Cardiac muscle cell (in vitro differentiated cells and primary cell): ENCODE results near the gene LRRC45. TPM values are rescaled to one million over a fixed set of nuclear protein-coding genes. Genes with fewer than 3 reads are reported as not detected.

Experiments used
- DNase-seq, 2 donors: peaks; one replicate each; pipeline versions ENCODE4 v3.0.0 to v3.0.0-alpha.2; 2010 to 2017; ENCODE audit warnings: low read depth in 1 of 2, low spot score in 1 of 2
- H3K27ac ChIP-seq: fragments of 200-600 bp; sonication (generic); 2 replicates; pipeline ENCODE4 v1.5.1; 2016
- H3K27me3 ChIP-seq: fragments of 200-600 bp; sonication (generic); 2 replicates; pipeline ENCODE4 v1.6.0; 2016; ENCODE audit warnings: control low read depth
- H3K36me3 ChIP-seq: fragments of 200-600 bp; sonication (generic); 2 replicates; pipeline ENCODE4 v1.5.1; 2016; ENCODE audit warnings: control low read depth
- H3K4me1 ChIP-seq: fragments of 200-600 bp; sonication (generic); 2 replicates; pipeline ENCODE4 v1.8.1; 2017; ENCODE audit warnings: low read depth, mild to moderate bottlenecking, mixed run types
- H3K4me3 ChIP-seq: fragments of 200-600 bp; sonication (generic); 2 replicates; pipeline ENCODE4 v1.5.1; 2016; ENCODE audit warnings: mild to moderate bottlenecking
- H3K9me3 ChIP-seq: fragments of 200-600 bp; sonication (generic); 2 replicates; pipeline ENCODE4 v1.5.1; 2017; ENCODE audit warnings: low read depth, mild to moderate bottlenecking, control low read depth
- polyA plus RNA-seq: library from polyadenylated mRNA; unstranded; fragments of >200 nt; fragmentation: Nextera tagmentation; extraction: Ambion mirVana; gene quantifications from 2 replicates; pipeline ENCODE4 v1.2.1, GENCODE V29; 2016
- total RNA-seq: library from RNA; depleted of rRNA; stranded (reverse); fragments of >200 nt; gene quantifications from 2 replicates; pipeline ENCODE4 v1.2.3, GENCODE V29; 2016
- TF ChIP-seq, protein P1 (sequence below): IDR thresholded peaks from 2 replicates; pipeline ENCODE4 v1.5.1; 2012; ENCODE audit warnings: low read depth, mild to moderate bottlenecking, low read length

Gene LRRC45
- total and polyA plus RNA-seq, 2 experiments from 2014 or later: 31.8 to 36.5 TPM

DNA sequence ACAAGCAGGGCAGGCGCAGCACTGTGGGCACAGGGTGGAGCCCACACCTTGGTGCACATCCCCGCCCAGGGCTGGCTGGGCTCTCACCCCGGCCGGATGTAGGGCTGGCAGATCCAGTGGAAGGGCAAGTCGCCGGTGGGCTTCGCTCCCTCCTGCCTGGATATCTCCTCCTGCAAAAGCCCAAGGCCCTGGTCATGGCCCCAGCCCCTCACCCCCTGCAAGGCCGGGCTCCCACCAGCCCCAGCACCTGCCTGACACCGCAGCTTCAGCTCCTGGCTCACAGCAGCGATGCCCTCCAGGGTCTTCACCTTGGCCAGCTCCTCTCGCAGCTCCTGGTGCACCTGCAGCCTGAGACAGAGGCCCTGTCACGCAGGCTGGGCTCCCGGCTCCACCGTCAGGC, 37.5 kb downstream of the LRRC45 start:
- Histone ChIP-seq H3K4me1 (peaks cover 5% of the 10 kb centered on the region), H3K36me3 (peaks cover 25% of the 10 kb centered on the region), H3K27ac (no peak overlapping the region), H3K4me3 (no peak overlapping the region), H3K9me3 (no peaks in the 10 kb centered on the region), H3K27me3 (no peaks in the 10 kb centered on the region)
- no peak for DNase-seq
- TF ChIP-seq, protein P1, sequence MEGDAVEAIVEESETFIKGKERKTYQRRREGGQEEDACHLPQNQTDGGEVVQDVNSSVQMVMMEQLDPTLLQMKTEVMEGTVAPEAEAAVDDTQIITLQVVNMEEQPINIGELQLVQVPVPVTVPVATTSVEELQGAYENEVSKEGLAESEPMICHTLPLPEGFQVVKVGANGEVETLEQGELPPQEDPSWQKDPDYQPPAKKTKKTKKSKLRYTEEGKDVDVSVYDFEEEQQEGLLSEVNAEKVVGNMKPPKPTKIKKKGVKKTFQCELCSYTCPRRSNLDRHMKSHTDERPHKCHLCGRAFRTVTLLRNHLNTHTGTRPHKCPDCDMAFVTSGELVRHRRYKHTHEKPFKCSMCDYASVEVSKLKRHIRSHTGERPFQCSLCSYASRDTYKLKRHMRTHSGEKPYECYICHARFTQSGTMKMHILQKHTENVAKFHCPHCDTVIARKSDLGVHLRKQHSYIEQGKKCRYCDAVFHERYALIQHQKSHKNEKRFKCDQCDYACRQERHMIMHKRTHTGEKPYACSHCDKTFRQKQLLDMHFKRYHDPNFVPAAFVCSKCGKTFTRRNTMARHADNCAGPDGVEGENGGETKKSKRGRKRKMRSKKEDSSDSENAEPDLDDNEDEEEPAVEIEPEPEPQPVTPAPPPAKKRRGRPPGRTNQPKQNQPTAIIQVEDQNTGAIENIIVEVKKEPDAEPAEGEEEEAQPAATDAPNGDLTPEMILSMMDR: no peak

- Histone ChIP-seq H3K4me3 (no peak overlapping the region), H3K4me1 (peaks cover 5% of the 10 kb centered on the region), H3K9me3 (no peaks in the 10 kb centered on the region), H3K27me3 (no peaks in the 10 kb centered on the region), H3K27ac (no peak overlapping the region), H3K36me3 (peaks cover 20% of the 10 kb centered on the region)
- DNase-seq: no peak
- TF ChIP-seq, protein P1: no peak
These were observed 38.2 kb downstream of the LRRC45 start for GRCh38 chr17:82061047-82061925.

DNA sequence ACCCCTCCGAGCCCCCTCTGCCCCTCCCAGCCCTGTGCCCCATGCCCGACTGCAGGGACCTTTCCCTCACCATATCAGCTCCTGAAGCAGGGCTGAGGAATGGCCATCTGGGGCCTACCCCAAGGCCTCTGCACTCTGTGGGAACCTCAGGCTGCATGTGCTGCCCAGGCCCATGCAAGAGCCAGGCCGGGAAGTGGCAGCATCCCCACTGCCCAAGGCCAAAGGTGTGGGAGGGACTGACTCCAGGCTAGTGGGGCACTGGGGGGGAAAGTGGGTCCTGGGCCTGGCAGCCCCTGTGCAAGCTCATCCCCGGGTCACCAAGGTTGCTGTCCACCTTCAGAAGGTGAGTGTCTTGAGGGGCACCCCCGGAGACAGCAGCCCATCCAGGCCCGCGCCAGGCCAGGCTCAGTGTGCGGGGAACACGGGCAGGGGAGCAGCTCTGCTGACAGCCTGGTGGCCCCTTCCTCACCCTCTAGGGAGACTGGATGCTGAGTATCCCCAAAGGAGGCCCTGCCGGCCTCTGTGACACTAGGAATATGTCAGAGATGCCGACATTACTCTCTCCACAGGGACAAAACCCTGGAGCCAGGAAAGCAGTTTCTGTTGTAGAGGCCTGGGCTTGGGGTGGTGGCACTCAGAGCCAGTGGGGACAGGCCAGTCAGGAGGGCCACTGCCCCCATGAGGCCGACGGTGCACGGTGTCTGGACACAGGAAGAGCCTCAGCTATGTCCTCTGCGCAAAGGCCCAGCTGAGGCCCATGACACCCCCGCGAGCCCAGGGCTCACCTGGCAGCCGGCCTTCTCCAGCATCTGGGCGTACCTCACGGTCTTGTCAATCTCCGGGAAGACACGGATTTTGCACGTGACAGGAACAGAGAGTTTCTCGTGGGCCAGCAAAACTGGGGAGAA, 39.2 kb downstream of the LRRC45 start:
- DNase-seq: no peak
- no peaks in the 10 kb centered on the region for H3K27me3 ChIP-seq
- no peak overlapping the region for H3K4me3 ChIP-seq
- H3K27ac ChIP-seq: no peak overlapping the region
- H3K4me1 ChIP-seq: peaks cover 5% of the 10 kb centered on the region
- TF ChIP-seq, protein P1: no peak
- no peaks in the 10 kb centered on the region for H3K9me3 ChIP-seq
- peaks cover 20% of the 10 kb centered on the region for H3K36me3 ChIP-seq

DNA sequence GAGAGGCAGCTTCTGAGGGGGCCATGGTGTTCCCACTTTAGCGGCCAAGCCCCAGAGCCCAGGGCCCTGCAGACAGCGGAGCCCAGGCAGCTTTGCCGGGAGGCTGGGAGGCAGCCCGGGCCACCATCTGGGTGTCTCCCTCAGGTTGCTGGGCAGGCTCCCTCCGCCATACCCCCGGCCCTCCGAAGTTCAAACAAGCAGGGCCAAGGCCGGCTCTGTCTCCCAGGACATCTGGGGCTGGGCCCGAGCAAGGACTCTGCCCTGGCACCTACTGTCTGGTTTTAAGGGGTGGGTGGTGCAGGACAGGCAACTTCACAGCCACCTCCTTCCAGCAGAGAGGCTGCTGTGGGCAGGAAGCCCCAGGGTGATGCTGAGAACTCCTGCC, 39.9 kb downstream of the LRRC45 start:
- TF ChIP-seq, protein P1: no peak

More for the DNA sequence above, 39.9 kb downstream of the LRRC45 start:
- no peak overlapping the region for H3K27ac ChIP-seq
- DNase-seq: no peak
- H3K4me3 ChIP-seq: no peak overlapping the region
- peaks cover 5% of the 10 kb centered on the region for H3K4me1 ChIP-seq
- H3K27me3 ChIP-seq: no peaks in the 10 kb centered on the region
- H3K9me3 ChIP-seq: no peaks in the 10 kb centered on the region
- peaks cover 20% of the 10 kb centered on the region for H3K36me3 ChIP-seq
